ENCODE measurements around the gene ARHGDIG.
"Not testable (repeated sequence)": the region's sequence is repeated elsewhere in the genome, so short reads cannot be mapped to it uniquely, and the experiment has no call there.

ARHGDIG gene

DNA sequence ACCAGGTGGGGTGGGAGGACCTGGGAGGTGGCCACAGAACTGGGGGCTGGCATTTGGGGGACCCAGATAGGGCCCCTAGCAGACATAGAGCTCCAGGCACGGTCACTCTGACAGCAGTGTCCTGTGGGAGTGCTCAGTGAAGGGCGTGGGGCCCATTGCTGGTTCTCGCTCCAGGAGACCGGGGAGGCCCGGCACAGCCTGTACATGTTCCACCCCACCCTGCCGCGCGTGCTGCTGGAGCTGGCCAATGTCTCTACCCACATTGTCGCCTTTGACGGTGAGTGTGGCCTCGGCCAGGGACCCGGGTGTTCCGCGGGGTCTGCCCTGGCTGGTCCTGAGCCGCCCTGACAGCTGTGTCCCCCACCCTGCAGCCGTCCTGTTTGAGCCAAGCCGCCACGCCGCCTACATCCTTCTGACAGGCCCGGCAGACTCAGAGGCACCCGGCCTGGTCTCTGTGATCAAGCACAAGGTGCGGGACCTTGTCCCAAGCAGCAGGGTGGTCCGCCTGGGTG is 15.9 kb upstream of the ARHGDIG start:
- DNase-seq (ENCODE audit: low read depth): no peak

GRCh38 chr16:265002-265529 is 15.3 kb upstream of the ARHGDIG start:
- DNase-seq (ENCODE audit: low read depth): no peak

DNA sequence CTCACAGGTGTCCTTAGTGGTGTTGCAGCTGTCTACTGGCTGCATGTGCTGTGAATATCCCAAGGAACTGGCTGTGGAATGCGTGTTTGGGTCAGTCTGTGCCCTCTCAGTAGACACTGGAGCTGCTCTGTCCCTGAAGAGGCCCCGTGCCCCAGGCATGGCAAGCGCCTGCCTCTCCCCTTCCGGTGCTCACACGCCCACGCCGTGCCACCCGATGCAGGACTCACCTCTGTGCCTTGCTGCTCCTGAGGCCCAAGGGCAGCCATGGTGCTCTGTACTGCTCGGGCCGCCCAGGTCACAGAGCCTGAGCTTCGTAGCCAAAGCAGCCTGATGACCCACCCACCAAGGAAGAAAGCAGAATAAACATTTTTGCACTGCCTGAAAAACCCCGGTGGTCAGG is 14.7 kb upstream of the ARHGDIG start:
- no peak for DNase-seq (ENCODE audit: low read depth)

DNA sequence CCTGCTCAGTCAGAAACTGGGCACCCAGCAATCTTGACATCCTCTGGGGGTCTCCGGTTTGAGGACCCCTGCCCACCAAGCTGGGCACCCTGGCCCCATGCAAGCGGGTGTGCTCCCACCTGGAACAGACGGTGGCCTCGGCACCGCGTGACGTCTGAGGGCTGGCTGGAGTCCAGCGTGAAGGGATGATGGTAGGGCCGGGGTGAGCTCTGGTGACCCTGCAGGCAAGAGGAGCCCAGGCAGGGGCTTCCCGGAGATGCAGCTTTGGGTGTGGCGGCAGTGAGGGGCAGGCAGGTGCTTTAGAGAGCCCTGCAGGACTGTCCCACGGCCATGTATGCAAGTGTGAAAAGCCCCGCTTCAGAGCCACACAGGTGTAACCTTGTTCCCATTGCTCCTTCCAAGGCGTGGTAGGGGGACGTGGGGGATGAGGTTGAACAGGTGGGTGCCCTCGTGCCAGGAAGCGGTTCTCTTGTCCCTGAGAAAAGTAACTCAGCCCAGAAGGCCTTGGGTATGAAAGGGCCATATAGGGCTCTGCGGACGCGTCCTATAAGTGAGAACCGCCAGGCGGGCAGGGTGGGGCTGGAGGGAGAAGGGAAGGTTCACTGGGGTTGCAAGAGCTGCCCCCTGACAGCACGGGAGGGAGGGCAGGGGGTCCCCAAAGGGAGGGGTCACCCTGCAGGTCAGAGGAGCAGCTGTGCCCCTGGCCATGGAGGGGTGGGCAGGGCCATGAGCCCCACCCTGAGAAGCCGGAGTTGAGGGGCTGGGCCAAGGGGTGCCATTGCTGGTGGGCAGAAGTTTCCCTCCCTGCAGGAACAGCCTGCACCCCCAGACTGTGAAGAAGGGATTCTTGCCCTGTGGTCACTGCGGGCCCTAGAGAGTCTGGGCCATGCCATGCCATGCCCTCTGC is 13.9 kb upstream of the ARHGDIG start:
- no peak for DNase-seq (ENCODE audit: low read depth)

GRCh38 chr16:267562-267961 is 12.8 kb upstream of the ARHGDIG start:
- DNase-seq (ENCODE audit: low read depth): not testable (repeated sequence)

DNA sequence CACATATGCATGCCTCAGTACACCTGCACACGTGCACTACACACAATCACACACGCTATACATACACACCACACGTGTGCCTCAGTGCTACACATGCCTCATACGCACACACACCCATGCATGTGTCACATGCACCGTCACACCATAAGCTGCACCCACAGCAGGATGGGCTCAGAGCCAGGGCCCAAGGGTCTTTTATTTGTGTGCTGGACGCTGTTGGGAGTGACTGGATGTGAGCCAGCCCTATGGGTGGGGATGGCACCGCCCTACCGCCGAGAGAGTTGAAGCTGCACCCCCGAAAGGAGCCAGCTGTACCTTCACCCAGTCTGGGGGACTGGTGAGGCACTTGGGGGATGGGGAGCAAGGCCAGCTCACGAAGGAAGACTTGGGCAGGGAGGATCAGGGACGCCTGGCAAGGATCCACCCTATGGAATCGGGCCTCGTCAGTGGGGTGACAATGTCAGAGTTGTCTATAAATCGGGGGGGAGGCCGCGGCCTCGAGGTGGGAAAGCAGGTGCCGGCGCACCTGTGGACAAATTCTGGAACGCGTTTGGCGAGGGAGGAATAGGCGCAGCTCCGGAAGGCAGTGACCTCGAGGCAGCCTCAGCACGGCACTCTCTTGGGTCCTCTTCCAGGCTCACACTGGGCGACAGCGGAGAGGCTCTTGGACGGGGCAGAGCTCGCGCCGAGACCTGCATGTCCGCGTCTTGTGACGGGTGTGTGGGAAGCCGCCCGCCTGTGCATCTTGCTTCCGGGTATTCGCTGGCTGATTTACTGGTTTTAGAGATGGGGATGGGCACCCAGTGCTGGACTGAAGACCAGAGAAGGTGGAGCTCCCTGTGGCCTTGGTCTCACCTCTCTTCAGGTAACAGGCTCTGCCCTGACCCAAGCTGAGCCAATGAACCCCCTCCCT is 12.0 kb upstream of the ARHGDIG start:
- DNase-seq (ENCODE audit: low read depth): no peak

DNA sequence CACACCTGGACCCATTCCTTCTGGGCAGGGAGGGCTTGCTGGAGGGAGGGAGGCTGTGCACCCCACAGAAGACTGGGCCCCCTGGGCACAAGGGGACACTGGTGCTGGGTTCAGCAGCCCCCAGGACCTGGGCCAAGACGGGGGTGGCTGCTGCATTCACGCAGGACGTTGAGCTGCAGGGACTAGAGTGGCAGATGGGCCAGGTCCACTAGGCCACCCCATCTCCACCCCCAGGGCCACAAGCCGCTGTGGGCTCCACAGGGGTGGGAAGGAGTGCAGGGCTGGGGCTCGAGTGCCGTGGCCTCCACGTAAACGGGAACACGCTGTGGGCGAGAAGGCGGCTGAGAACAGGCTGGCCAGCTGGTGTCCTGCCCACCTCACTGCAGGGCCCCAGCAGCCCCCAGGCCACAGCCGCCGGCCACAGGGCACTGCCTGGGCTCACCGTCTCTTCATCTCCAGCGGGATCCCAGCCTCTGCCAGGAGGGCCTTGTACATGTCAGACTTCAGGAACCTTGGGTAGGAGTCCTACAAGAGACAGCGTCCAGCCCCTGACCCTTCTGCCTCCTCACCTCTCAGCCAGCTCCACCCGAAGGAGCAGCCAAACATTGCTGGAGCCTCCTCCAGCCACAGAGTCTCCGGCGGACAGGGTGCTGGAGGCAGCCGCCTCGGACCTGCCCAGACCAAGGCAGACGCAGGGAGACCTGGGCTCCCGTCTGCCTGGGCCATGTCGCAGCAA is 11.2 kb upstream of the ARHGDIG start:
- no peak for DNase-seq (ENCODE audit: low read depth)

DNA sequence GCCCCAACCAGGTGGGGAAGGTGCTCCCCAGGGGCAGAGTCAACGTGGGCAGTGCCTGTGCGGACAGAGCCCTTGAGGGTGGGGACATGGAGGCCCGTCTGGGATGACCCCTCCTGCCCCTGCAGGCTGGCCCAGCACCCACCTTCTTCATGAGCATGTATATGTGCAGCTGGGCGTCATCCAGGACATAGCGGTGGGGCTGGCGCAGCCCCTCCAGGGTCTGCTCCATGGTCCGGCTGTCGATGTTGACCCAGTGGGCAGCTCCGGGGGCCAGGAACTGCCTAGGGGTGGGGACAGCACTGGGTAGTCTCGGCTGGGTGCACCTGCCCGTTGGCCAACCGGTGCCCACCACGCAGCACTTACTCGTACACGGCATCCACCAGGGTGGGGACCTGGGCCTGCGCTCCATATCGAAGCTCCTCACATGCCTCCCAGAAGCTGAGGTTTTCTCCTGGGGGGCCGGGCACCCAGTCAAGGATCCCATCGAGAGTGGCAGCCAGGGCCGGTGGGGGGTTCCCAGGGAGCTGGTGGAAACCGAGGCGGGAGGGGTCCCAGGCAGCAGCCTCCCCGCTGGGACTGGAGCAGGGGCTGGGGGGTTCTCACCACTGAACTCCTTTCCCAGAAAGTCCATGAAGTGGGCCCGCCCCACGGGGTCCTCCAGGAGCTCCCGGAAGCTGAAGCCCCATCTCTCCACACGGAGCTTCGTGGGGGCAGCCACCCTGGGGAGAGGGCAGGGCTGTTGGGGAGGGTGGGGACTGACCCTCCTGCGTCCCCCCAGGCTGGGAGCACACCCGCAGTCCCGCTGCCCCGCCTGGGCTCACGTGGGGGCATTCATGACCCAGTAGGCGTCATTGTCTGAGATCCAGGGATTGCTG is 9.8 kb upstream of the ARHGDIG start:
- no peak for DNase-seq (ENCODE audit: low read depth)

DNA sequence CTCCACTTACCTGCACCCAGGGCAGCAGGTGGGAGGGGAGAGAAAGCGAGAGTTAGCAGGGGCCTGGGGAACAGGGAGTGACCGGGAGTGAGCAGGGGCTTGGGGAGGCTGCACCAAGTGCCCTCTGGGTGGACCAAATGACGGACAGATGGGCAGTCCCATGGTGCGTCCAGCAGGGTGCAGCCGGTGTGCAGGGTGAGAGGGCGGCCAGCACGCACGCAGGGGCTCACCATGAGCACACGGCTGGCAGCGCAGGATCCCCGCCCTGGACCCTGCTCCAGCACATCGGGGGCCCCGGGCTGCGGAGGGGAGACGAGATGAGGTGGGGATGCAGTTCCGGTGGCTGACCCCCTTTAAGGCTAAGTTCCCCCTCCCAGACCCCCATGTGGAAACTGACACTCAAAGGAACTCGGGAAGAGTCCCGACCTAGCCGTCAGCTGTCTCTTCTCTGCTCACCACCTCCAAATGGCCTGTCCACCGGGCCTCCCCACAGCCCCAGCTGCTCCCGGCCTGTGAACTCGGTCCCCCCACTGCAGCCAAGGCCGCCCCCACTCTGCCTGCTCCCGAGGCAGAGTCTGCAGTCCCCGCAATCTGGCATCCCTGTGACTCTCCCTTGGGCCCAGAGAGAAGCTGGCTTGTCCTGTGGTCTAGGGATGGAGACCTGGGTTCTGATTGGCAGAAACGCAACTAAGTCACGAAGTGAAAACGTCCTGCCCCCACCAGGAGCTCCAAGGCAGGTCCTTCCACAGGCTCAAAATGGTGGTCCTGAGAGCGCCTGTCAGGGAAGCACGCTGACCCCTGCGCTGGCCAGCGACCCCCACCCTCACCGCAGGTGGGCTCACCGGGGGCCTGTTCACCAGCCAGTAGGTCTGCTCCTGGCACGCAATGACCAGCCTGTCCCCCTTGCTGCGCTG is 7.5 kb upstream of the ARHGDIG start:
- DNase-seq (ENCODE audit: low read depth): no peak

- no peak for DNase-seq (ENCODE audit: low read depth)
Measured at GRCh38 chr16:273547-274421, 6.6 kb upstream of the ARHGDIG start.

- no peak for DNase-seq (ENCODE audit: low read depth)
Measured at GRCh38 chr16:275041-275641, 5.2 kb upstream of the ARHGDIG start.

- DNase-seq (ENCODE audit: low read depth): no peak
Measured at GRCh38 chr16:275786-276232, 4.6 kb upstream of the ARHGDIG start, which contains the start of gene RGS11. TSS of gene RGS11 (minus strand) at chr16:275944. CDS start at chr16:275911, 33 bp downstream.

- no peak for DNase-seq (ENCODE audit: low read depth)
Measured at GRCh38 chr16:276426-277077, 3.8 kb upstream of the ARHGDIG start.

DNA sequence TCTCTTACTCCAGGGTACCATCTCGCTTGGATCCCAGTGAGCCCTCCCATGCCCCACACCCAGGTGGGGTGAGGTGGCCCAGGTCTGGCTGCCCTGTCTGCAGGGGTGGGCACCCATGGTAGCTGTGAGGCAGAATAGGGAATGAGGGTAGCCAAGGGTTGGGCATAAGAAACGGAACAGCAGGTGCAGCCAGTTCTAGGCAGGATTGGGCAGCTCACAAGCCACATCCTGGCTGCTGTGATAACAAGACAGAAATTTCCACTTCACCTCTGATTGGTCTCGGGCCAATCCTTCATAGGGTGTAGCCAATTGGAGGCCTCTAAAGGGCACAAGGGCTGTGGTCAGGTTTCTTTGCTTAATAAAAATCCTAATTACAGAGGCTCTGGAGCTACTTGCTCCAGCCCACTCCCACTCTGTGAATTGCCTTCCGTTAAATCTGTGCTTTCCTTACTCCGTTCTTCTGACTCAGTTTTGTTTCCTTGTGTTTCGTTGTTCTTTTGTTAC is 1.5 kb upstream of the ARHGDIG start:
- DNase-seq (ENCODE audit: low read depth): no peak

DNA sequence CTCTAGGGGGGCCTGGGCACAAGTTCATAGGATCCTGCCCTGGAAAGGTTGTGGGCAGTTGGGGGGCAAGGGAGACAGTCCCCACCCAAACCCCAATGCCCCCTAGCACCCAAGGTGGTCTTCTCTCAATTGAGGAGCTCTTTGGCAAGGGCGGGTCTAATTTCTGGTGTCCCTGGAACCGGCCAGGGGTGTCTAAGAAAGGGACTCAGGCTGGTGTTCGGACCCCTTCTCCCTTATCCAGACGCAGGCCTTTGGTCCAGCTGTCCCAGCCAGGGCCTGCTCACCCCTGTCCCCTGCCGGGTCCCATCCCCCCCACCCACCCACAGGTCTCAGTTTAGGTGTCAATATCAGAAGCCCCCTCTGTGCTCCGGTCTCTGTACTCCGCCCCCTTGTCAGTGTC is 860 bp upstream of the ARHGDIG start:
- no peak for DNase-seq (ENCODE audit: low read depth)

DNA sequence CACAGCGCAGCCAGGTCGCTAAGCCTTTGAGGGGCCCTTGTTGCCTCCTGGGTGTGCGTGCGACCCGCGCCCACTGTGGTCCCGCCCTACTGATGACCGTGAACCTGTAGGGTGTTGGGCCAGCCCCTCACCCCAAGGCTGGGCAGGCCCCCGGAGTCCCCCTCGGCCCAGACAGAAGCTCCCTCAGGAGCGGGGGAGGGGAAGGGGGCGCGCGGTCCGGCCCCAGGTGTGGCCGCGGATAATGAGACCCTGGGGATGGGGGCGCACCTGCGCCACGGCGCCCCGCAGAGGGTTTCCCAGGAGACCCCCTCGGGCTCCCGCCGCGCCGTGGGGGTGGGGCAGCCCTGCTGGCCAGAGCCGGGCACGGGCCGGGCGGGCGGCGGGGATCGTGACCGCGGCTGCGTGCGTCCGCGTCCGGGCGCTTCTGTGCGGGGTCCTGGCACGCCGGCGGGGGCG is 358 bp upstream of the ARHGDIG start:
- DNase-seq (ENCODE audit: low read depth): no peak

- no peak for DNase-seq (ENCODE audit: low read depth)
Measured at GRCh38 chr16:280991-281659, 734 bp downstream of the ARHGDIG start.
